Measurements from ENCODE around the gene KCNJ3. TPM values are rescaled to one million over a fixed set of nuclear protein-coding genes. Genes with fewer than 3 reads are reported as not detected.

KCNJ3 gene
- total RNA-seq, 4 donors from 2014 or later: 0.26 TPM; not detected in 3

- Histone ChIP-seq H3K4me1 (peaks cover 16% of the 10 kb centered on the region), H3K36me3 (no peaks in the 10 kb centered on the region), H3K9me3 (no peaks in the 10 kb centered on the region), H3K27me3 (peaks cover 11% of the 10 kb centered on the region), H3K27ac (no peak overlapping the region), H3K4me3 (no peak overlapping the region)
- DNase-seq (ENCODE audit: low spot score in 2 of 2): no peak
- TF ChIP-seq CTCF (IDR thresholded peaks at IDR 0.05) (no peak), POLR2A (IDR thresholded peaks at IDR 0.05) (no peak), POLR2AphosphoS5 (IDR thresholded peaks at IDR 0.05) (no peak), EP300 (IDR thresholded peaks at IDR 0.05) (no peak)
- WGBS: 27% methylated on average over 5 of the region's 5 CpGs
Measured at GRCh38 chr2:154692927-154693326, 5.6 kb upstream of the KCNJ3 start.

GRCh38 chr2:154693741-154694340 is 4.7 kb upstream of the KCNJ3 start:
- H3K9me3 ChIP-seq: no peaks in the 10 kb centered on the region
- H3K36me3 ChIP-seq: no peaks in the 10 kb centered on the region
- no peak overlapping the region for H3K27ac ChIP-seq
- H3K4me1 ChIP-seq: peaks cover 25% of the 10 kb centered on the region
- no peak for DNase-seq (ENCODE audit: low spot score in 2 of 2)
- no peak overlapping the region for H3K4me3 ChIP-seq
- H3K27me3 ChIP-seq: peaks cover 20% of the 10 kb centered on the region
- no peak for TF ChIP-seq CTCF (IDR thresholded peaks at IDR 0.05)
- TF ChIP-seq POLR2AphosphoS5 (IDR thresholded peaks at IDR 0.05): no peak
- TF ChIP-seq POLR2A (IDR thresholded peaks at IDR 0.05): no peak
- no peak for TF ChIP-seq EP300 (IDR thresholded peaks at IDR 0.05)
- 55% methylated on average over 3 of the region's 3 CpGs for WGBS

GRCh38 chr2:154694881-154695280 is 3.6 kb upstream of the KCNJ3 start:
- H3K4me3 ChIP-seq: no peak overlapping the region
- WGBS: 92% methylated on average over 3 of the region's 3 CpGs
- H3K27me3 ChIP-seq: peaks cover 29% of the 10 kb centered on the region
- H3K9me3 ChIP-seq: no peaks in the 10 kb centered on the region
- H3K4me1 ChIP-seq: peaks cover 34% of the 10 kb centered on the region
- TF ChIP-seq EP300 (IDR thresholded peaks at IDR 0.05) (no peak), POLR2AphosphoS5 (IDR thresholded peaks at IDR 0.05) (no peak), CTCF (IDR thresholded peaks at IDR 0.05) (no peak), POLR2A (IDR thresholded peaks at IDR 0.05) (no peak)
- no peak overlapping the region for H3K27ac ChIP-seq
- DNase-seq (ENCODE audit: low spot score in 2 of 2): no peak
- no peaks in the 10 kb centered on the region for H3K36me3 ChIP-seq

- Histone ChIP-seq H3K4me3 (no peak overlapping the region), H3K27me3 (peaks cover 29% of the 10 kb centered on the region), H3K9me3 (no peaks in the 10 kb centered on the region), H3K36me3 (no peaks in the 10 kb centered on the region), H3K4me1 (peaks cover 34% of the 10 kb centered on the region), H3K27ac (no peak overlapping the region)
- DNase-seq (ENCODE audit: low spot score in 2 of 2): no peak
- 86% methylated on average over 4 of the region's 4 CpGs for WGBS
- no peak for TF ChIP-seq POLR2AphosphoS5 (IDR thresholded peaks at IDR 0.05)
- TF ChIP-seq CTCF (IDR thresholded peaks at IDR 0.05): no peak
- TF ChIP-seq POLR2A (IDR thresholded peaks at IDR 0.05): no peak
- no peak for TF ChIP-seq EP300 (IDR thresholded peaks at IDR 0.05)
Measured at GRCh38 chr2:154696369-154696768, 2.1 kb upstream of the KCNJ3 start.

GRCh38 chr2:154696810-154697417 is 1.6 kb upstream of the KCNJ3 start:
- peaks cover 29% of the 10 kb centered on the region for H3K27me3 ChIP-seq
- DNase-seq (ENCODE audit: low spot score in 2 of 2): no peak
- WGBS: 40% methylated on average over 8 of the region's 8 CpGs
- no peak overlapping the region for H3K27ac ChIP-seq
- H3K4me1 ChIP-seq: peaks cover 34% of the 10 kb centered on the region
- no peaks in the 10 kb centered on the region for H3K36me3 ChIP-seq
- no peaks in the 10 kb centered on the region for H3K9me3 ChIP-seq
- no peak for TF ChIP-seq CTCF (IDR thresholded peaks at IDR 0.05)
- no peak for TF ChIP-seq POLR2A (IDR thresholded peaks at IDR 0.05)
- TF ChIP-seq POLR2AphosphoS5 (IDR thresholded peaks at IDR 0.05): no peak
- TF ChIP-seq EP300 (IDR thresholded peaks at IDR 0.05): no peak
- peak overlapping the region; percentile 37 for H3K4me3 ChIP-seq
